Neutrophil (primary cell): ENCODE data around the gene ANKMY2.

Experiments
- H3K27ac ChIP-seq: fragments of 200-600 bp; sonication (generic); 2 replicates; pipeline ENCODE4 v1.5.1; 2016; ENCODE audit warnings: mild to moderate bottlenecking, moderate library complexity
- H3K27me3 ChIP-seq: fragments of 200-600 bp; sonication (generic); 2 replicates; pipeline ENCODE4 v1.6.0; 2016; ENCODE audit warnings: mild to moderate bottlenecking
- H3K36me3 ChIP-seq: fragments of 200-600 bp; sonication (generic); 2 replicates; pipeline ENCODE4 v1.5.1; 2017
- H3K4me1 ChIP-seq, 2 experiments: fragments of 200-600 bp in 1 of 2; sonication (generic) in 1 of 2; 1 replicate in 1 of 2; 2 replicates in 1 of 2; pipeline versions ENCODE4 v1.5.1 to v1.6.1; 2013 to 2016; ENCODE audit warnings: low read depth in 1 of 2, low read length in 1 of 2, mild to moderate bottlenecking in 1 of 2, moderate library complexity in 1 of 2; ENCODE audit not compliant: control insufficient read depth in 1 of 2, insufficient read depth in 1 of 2
- H3K4me3 ChIP-seq, 2 experiments: fragments of 200-600 bp in 1 of 2; sonication (generic) in 1 of 2; 1 replicate in 1 of 2; 2 replicates in 1 of 2; pipeline ENCODE4 v1.5.1; 2013 to 2016; ENCODE audit warnings: low read depth in 1 of 2, low read length in 1 of 2, mild to moderate bottlenecking in 1 of 2, moderate library complexity in 1 of 2
- H3K9me3 ChIP-seq: fragments of 200-600 bp; sonication (generic); 2 replicates; pipeline ENCODE4 v1.5.1; 2016
- TF ChIP-seq, protein P1 (sequence below): fragments of 200-600 bp; sonication (generic); IDR thresholded peaks from 2 replicates; pipeline ENCODE4 v1.5.1; 2016; ENCODE audit warnings: antibody characterized with exemption

ANKMY2 gene

GRCh38 chr7:16550671-16551070, 94.9 kb downstream of the ANKMY2 start:
- TF ChIP-seq, protein P1, sequence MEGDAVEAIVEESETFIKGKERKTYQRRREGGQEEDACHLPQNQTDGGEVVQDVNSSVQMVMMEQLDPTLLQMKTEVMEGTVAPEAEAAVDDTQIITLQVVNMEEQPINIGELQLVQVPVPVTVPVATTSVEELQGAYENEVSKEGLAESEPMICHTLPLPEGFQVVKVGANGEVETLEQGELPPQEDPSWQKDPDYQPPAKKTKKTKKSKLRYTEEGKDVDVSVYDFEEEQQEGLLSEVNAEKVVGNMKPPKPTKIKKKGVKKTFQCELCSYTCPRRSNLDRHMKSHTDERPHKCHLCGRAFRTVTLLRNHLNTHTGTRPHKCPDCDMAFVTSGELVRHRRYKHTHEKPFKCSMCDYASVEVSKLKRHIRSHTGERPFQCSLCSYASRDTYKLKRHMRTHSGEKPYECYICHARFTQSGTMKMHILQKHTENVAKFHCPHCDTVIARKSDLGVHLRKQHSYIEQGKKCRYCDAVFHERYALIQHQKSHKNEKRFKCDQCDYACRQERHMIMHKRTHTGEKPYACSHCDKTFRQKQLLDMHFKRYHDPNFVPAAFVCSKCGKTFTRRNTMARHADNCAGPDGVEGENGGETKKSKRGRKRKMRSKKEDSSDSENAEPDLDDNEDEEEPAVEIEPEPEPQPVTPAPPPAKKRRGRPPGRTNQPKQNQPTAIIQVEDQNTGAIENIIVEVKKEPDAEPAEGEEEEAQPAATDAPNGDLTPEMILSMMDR = no peak
- Histone ChIP-seq H3K4me3 (no peak overlapping the region), H3K9me3 (no peaks in the 10 kb centered on the region), H3K27me3 (no peaks in the 10 kb centered on the region), H3K36me3 (no peaks in the 10 kb centered on the region), H3K4me1 (no peaks in the 10 kb centered on the region), H3K27ac (no peak overlapping the region)
